H1 (cell line): ENCODE measurements around the gene GRM4. TPM values are rescaled to one million over a fixed set of nuclear protein-coding genes. Genes with fewer than 3 reads are reported as not detected.

Experiments used
- CEBPB ChIP-seq: IDR thresholded peaks from 2 replicates; pipeline ENCODE4 v1.6.1; 2012; ENCODE audit warnings: low read depth, low read length
- CHD1 ChIP-seq: IDR thresholded peaks from 2 replicates; pipeline ENCODE4 v1.6.1; 2012; ENCODE audit warnings: low read depth, low read length, improper control_type of control experiment
- CHD2 ChIP-seq: IDR thresholded peaks from 2 replicates; pipeline ENCODE4 v1.6.1; 2012; ENCODE audit warnings: low read length, improper control_type of control experiment
- CREB1 ChIP-seq: IDR thresholded peaks from 2 replicates; pipeline ENCODE4 v1.6.1; 2012; ENCODE audit warnings: inconsistent platforms
- FOSL1 ChIP-seq: IDR thresholded peaks from 2 replicates; pipeline ENCODE4 v1.6.1; 2011; ENCODE audit warnings: mild to moderate bottlenecking, low read depth, low read length, moderate library complexity; ENCODE audit not compliant: insufficient read depth
- GABPA ChIP-seq: IDR thresholded peaks from 2 replicates; pipeline ENCODE4 v1.6.1; 2011; ENCODE audit warnings: mild to moderate bottlenecking, low read length, moderate library complexity, borderline replicate concordance; ENCODE audit not compliant: insufficient read depth
- HDAC2 ChIP-seq, 2 experiments: fragments of 300-600 bp in 1 of 2; sonication (generic) in 1 of 2; IDR thresholded peaks; 2 replicates each; pipeline ENCODE4 v1.6.1; 2011 to 2012; ENCODE audit warnings: low read depth in 2 of 2, low read length in 2 of 2, mild to moderate bottlenecking in 2 of 2, moderate library complexity in 2 of 2, borderline replicate concordance in 1 of 2, inconsistent platforms in 1 of 2
- PHF8 ChIP-seq: fragments of 200-600 bp; sonication (generic); conservative IDR thresholded peaks from 2 replicates; pipeline ENCODE4 v1.7.1; 2012; ENCODE audit warnings: low read depth, mild to moderate bottlenecking, inconsistent platforms, low read length, moderate library complexity
- RFX5 ChIP-seq: IDR thresholded peaks from 2 replicates; pipeline ENCODE4 v1.6.1; 2011; ENCODE audit warnings: low read depth, low read length, improper control_type of control experiment, borderline replicate concordance
- SRF ChIP-seq: IDR thresholded peaks from 2 replicates; pipeline ENCODE4 v1.6.1; 2011; ENCODE audit warnings: mild to moderate bottlenecking, low read depth, low read length, moderate library complexity
- polyA plus RNA-seq, 7 experiments: library from polyadenylated mRNA; depleted of rRNA in 3 of 7; stranded (reverse) in 5 of 7; unstranded in 2 of 7; fragments of >200 nt in 5 of 7; fragments of 200-250 nt in 2 of 7; gene quantifications; 1 replicate in 5 of 7; 2 replicates in 1 of 7; 4 replicates in 1 of 7; pipeline versions ENCODE4 v1.2.1 to v1.2.3, GENCODE V29; 2011 to 2013; ENCODE audit warnings: missing spikeins in 2 of 7, mixed read lengths in 2 of 7
- total RNA-seq: library from RNA; stranded (reverse); fragmentation: NEBNext Ultra II Directional; extraction: Animal tissue kit (Norgen Biotek cat#: 25700); gene quantifications from 2 replicates; pipeline ENCODE4 v1.2.1, GENCODE V29; 2021
- TF ChIP-seq, protein P1 (sequence below): fragments of 300-600 bp; sonication (generic); IDR thresholded peaks from 2 replicates; pipeline ENCODE4 v1.7.1; 2012; ENCODE audit warnings: low read length, moderate library complexity, mild to moderate bottlenecking, inconsistent platforms; ENCODE audit not compliant: insufficient replicate concordance

Gene GRM4
- total and polyA plus RNA-seq, 2 of the 8 experiments (the other 6 are each of a cell fraction or from before 2014, with no cell fraction given) = 19.6 to 21.5 TPM

DNA sequence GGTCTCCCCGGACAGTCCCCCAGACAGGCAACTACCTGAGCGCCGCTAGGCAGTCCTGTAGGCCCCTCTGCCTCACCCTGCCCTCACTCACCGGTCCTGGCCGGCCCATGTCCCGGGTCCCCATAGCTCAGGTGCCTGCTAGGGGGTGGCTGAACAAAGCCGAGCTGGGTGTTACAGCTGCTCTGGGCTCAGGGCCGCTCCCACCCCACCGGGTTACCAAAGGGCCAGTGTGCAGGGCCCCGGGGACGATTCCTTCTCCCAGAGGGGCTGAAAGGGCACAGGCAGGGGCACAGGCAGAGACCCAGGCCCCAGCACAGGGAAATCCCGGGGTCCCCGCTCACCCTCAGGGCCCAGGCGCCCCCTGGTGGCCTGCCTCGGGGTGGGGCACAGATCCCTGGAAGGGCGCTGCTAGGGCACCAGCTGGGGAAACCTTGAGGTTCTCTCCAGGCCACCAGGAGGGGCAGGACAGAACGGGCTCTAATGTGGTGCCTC lies 118.4 kb downstream of the GRM4 start (continued):
- TF ChIP-seq, protein P1, sequence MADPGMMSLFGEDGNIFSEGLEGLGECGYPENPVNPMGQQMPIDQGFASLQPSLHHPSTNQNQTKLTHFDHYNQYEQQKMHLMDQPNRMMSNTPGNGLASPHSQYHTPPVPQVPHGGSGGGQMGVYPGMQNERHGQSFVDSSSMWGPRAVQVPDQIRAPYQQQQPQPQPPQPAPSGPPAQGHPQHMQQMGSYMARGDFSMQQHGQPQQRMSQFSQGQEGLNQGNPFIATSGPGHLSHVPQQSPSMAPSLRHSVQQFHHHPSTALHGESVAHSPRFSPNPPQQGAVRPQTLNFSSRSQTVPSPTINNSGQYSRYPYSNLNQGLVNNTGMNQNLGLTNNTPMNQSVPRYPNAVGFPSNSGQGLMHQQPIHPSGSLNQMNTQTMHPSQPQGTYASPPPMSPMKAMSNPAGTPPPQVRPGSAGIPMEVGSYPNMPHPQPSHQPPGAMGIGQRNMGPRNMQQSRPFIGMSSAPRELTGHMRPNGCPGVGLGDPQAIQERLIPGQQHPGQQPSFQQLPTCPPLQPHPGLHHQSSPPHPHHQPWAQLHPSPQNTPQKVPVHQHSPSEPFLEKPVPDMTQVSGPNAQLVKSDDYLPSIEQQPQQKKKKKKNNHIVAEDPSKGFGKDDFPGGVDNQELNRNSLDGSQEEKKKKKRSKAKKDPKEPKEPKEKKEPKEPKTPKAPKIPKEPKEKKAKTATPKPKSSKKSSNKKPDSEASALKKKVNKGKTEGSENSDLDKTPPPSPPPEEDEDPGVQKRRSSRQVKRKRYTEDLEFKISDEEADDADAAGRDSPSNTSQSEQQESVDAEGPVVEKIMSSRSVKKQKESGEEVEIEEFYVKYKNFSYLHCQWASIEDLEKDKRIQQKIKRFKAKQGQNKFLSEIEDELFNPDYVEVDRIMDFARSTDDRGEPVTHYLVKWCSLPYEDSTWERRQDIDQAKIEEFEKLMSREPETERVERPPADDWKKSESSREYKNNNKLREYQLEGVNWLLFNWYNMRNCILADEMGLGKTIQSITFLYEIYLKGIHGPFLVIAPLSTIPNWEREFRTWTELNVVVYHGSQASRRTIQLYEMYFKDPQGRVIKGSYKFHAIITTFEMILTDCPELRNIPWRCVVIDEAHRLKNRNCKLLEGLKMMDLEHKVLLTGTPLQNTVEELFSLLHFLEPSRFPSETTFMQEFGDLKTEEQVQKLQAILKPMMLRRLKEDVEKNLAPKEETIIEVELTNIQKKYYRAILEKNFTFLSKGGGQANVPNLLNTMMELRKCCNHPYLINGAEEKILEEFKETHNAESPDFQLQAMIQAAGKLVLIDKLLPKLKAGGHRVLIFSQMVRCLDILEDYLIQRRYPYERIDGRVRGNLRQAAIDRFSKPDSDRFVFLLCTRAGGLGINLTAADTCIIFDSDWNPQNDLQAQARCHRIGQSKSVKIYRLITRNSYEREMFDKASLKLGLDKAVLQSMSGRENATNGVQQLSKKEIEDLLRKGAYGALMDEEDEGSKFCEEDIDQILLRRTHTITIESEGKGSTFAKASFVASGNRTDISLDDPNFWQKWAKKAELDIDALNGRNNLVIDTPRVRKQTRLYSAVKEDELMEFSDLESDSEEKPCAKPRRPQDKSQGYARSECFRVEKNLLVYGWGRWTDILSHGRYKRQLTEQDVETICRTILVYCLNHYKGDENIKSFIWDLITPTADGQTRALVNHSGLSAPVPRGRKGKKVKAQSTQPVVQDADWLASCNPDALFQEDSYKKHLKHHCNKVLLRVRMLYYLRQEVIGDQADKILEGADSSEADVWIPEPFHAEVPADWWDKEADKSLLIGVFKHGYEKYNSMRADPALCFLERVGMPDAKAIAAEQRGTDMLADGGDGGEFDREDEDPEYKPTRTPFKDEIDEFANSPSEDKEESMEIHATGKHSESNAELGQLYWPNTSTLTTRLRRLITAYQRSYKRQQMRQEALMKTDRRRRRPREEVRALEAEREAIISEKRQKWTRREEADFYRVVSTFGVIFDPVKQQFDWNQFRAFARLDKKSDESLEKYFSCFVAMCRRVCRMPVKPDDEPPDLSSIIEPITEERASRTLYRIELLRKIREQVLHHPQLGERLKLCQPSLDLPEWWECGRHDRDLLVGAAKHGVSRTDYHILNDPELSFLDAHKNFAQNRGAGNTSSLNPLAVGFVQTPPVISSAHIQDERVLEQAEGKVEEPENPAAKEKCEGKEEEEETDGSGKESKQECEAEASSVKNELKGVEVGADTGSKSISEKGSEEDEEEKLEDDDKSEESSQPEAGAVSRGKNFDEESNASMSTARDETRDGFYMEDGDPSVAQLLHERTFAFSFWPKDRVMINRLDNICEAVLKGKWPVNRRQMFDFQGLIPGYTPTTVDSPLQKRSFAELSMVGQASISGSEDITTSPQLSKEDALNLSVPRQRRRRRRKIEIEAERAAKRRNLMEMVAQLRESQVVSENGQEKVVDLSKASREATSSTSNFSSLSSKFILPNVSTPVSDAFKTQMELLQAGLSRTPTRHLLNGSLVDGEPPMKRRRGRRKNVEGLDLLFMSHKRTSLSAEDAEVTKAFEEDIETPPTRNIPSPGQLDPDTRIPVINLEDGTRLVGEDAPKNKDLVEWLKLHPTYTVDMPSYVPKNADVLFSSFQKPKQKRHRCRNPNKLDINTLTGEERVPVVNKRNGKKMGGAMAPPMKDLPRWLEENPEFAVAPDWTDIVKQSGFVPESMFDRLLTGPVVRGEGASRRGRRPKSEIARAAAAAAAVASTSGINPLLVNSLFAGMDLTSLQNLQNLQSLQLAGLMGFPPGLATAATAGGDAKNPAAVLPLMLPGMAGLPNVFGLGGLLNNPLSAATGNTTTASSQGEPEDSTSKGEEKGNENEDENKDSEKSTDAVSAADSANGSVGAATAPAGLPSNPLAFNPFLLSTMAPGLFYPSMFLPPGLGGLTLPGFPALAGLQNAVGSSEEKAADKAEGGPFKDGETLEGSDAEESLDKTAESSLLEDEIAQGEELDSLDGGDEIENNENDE = no peak
- no peak for TF ChIP-seq RFX5
- no peak for TF ChIP-seq CHD1
- no peak for TF ChIP-seq SRF
- TF ChIP-seq FOSL1 = no peak
- no peak for TF ChIP-seq CREB1
- TF ChIP-seq CEBPB = no peak
- TF ChIP-seq HDAC2 (IDR thresholded peaks at IDR 0.05; ENCODE audit: borderline replicate concordance in 1 of 2, low read depth in 2 of 2, low read length in 2 of 2) = no peak
- TF ChIP-seq PHF8 = no peak
- TF ChIP-seq GABPA = peak; percentile 71; the same call in 1 of the 2 replicates
- no peak for TF ChIP-seq CHD2
